Body of pancreas (tissue), 4 donors: ENCODE measurements around the gene SPDYC. TPM values are rescaled to one million over a fixed set of nuclear protein-coding genes. Genes with fewer than 3 reads are reported as not detected.
A peak's percentile ranks its signal among the peaks of the same experiment; 100 is the strongest.

ENCODE experiments used
- ATAC-seq: fragments of 150-250 bp; one replicate; pipeline ENCODE4 v1.9.1; 2016
- DNase-seq, 4 donors: peaks; one replicate each; pipeline ENCODE4 v3.0.0-alpha.2; 2019
- H3K27ac ChIP-seq, 4 donors: fragments of 200-600 bp; sonication (generic); 1 replicate in 3 of 4; 2 replicates in 1 of 4; pipeline versions ENCODE4 v1.5.1 to v1.6.1; 2016 to 2019; ENCODE audit warnings: mild to moderate bottlenecking in 1 of 4, mixed read lengths in 1 of 4, moderate library complexity in 1 of 4
- H3K27me3 ChIP-seq, 2 donors: fragments of 200-600 bp; sonication (generic); one replicate each; pipeline ENCODE4 v1.6.0; 2016; ENCODE audit warnings: mild to moderate bottlenecking in 1 of 2
- H3K36me3 ChIP-seq, 2 donors: fragments of 200-600 bp; sonication (generic); replicated peaks in 1 of 2; 2 replicates each; pipeline ENCODE4 v1.5.1; 2016; ENCODE audit warnings: low read depth in 2 of 2; ENCODE audit not compliant: insufficient read depth in 1 of 2
- H3K4me1 ChIP-seq: fragments of 200-600 bp; sonication (generic); one replicate; pipeline ENCODE4 v1.6.0; 2016
- H3K4me3 ChIP-seq, 2 donors: fragments of 200-600 bp; sonication (generic); 1 replicate in 1 of 2; 2 replicates in 1 of 2; pipeline ENCODE4 v1.5.1; 2016 to 2019
- H3K9me3 ChIP-seq, 3 donors: fragments of 200-600 bp; sonication (generic); 1 replicate in 2 of 3; 2 replicates in 1 of 3; pipeline ENCODE4 v1.5.1; 2016
- CTCF ChIP-seq, 7 experiments: fragments of 450-650 bp in 4 of 7; fragments of 200-600 bp in 3 of 7; sonication (generic) in 3 of 7; IDR thresholded peaks; one replicate each; pipeline ENCODE4 v1.5.1; 2016 to 2019; ENCODE audit warnings: antibody characterized with exemption in 7 of 7
- POLR2A ChIP-seq, 3 donors: fragments of 450-650 bp; IDR thresholded peaks; one replicate each; pipeline ENCODE4 v1.6.1; 2016; ENCODE audit warnings: antibody characterized with exemption in 3 of 3, mild to moderate bottlenecking in 2 of 3
- WGBS, 2 donors: methylation state at CpG; one replicate each; pipeline ENCODE4 v1.1.5; 2017; 5-methylcytosine and 5-hydroxymethylcytosine counted together
- intact Hi-C: fragments of 100-400 bp; cut with DNase I; formaldehyde crosslinking; loops from one replicate; pipeline ENCODE4 v1.15.1; 2023
- total RNA-seq, 2 donors: library from RNA; depleted of rRNA; stranded (reverse); fragments of >200 nt; gene quantifications; one replicate each; pipeline ENCODE4 v1.1.0, GENCODE V29; 2016

SPDYC gene
- total RNA-seq, 2 donors from 2014 or later: not detected

DNA sequence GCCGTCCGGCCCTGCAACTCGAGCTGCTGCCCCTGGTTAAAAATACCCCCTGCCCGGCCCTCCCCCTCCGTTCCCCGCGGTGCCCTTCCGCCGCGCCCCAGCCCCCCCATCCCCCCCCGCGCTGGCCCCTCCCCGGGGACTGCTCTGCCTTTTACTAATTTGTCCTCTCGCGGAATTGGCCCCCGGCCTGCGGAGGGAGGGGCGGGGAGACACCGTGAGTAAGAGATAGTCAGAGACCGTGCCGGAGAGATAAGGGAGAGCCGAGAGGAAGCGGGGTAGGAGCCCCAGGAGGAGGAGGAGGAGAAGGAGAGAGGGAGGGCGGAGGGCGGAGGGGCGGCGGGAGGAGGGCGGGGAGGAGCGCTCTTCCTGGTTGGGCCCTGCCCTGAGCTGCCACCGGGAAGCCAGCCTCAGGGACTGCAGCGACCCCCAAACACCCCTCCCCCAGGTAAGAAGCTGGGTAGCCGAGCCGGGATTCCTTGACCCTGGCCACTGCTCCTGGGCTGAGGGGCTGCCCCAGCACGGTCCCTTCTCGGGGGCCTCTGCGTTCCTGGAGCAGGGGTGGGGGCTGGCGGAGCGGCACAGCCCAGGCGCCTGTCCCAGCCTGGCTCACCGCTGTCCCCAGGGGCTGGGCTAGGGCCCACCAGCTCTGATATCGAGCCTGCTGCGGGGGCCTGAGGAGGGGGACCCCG is 11.7 kb downstream of the SPDYC start, which contains the start of gene CAPN1:
CAPN1 (plus strand) TSS at position 360 of the 689 bp plus-strand sequence. CDS start 774 bp downstream, outside the sequence.
- intact Hi-C loops: no loop called here
- Histone ChIP-seq H3K36me3 (peaks cover 0 to 8% of the 10 kb centered on the region in 2 donors), H3K27ac (peak within 1 kb of the TSS; percentile 88 to 98 (median 96)), H3K27me3 (no peaks in the 10 kb centered on the region), H3K4me3 (peak within 1 kb of the TSS; percentile 57 to 65), H3K9me3 (no peaks in the 10 kb centered on the region), H3K4me1 (peaks cover 46% of the 10 kb centered on the region)
- ATAC-seq: peak; percentile 78
- DNase-seq: peak; percentile 85 to 92 (median 90)
- 0% methylated on average over 8 to 38 of the region's 43 CpGs for WGBS, 2 donors
- TF ChIP-seq POLR2A (IDR thresholded peaks at IDR 0.05): peak in 1 of 3 donors; percentile 5
- no peak for TF ChIP-seq CTCF (IDR thresholded peaks at IDR 0.05)

GRCh38 chr11:65182258-65183170 is 12.5 kb downstream of the SPDYC start:
- Histone ChIP-seq H3K27ac (peak overlapping the region; percentile 88 to 98 (median 96)), H3K9me3 (no peaks in the 10 kb centered on the region), H3K36me3 (peaks cover 0 to 12% of the 10 kb centered on the region in 2 donors), H3K27me3 (no peaks in the 10 kb centered on the region), H3K4me3 (peak overlapping the region; percentile 57 to 65), H3K4me1 (peaks cover 46% of the 10 kb centered on the region)
- WGBS, 2 donors: 24 to 25% methylated on average over 14 to 23 of the region's 23 CpGs
- DNase-seq: peak; percentile 46 to 68 (median 68)
- intact Hi-C loops: no loop called here
- peak; percentile 22 for ATAC-seq
- peak in 2 of 3 donors; percentile 47 to 49 for TF ChIP-seq POLR2A (IDR thresholded peaks at IDR 0.05)
- no peak for TF ChIP-seq CTCF (IDR thresholded peaks at IDR 0.05)

- TF ChIP-seq POLR2A (IDR thresholded peaks at IDR 0.05) (peak; percentile 14 to 65 (median 64)), CTCF (IDR thresholded peaks at IDR 0.05) (no peak)
- 67 to 69% methylated on average over 8 to 19 of the region's 19 CpGs for WGBS, 2 donors
- H3K4me3 ChIP-seq: no peak overlapping the region
- intact Hi-C loops: no loop called here
- ATAC-seq: peak; percentile 43
- no peaks in the 10 kb centered on the region for H3K9me3 ChIP-seq
- H3K36me3 ChIP-seq: peaks cover 0 to 19% of the 10 kb centered on the region in 2 donors
- no peaks in the 10 kb centered on the region for H3K27me3 ChIP-seq
- DNase-seq: peak; percentile 55 to 84 (median 72)
- H3K4me1 ChIP-seq: peaks cover 46% of the 10 kb centered on the region
- H3K27ac ChIP-seq: peak overlapping the region; percentile 88 to 98 (median 96)
Measured at GRCh38 chr11:65183201-65183891, 13.3 kb downstream of the SPDYC start.

DNA sequence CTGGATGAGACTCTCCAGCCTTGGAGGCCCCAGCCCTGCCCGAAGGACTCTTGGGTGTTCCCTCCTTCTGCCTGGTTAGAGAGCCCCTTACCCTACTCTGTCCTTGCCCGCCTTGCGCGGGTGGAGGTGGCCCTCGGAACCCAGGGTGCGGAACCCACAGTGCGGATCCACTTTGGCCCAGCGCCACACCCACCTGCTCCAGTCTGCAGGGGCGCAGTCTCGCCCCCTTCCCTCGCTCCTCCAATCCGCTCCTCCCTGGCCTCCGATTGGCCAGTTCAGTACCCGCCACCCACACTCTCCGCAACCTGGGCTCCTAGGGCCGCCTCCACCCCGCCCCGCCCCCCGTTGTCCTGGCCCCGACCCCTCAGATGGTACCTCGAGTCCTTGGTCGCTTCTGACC is 14.1 kb downstream of the SPDYC start:
- DNase-seq: no peak
- no peak overlapping the region for H3K4me3 ChIP-seq
- intact Hi-C loops: no loop called here
- H3K27me3 ChIP-seq: no peaks in the 10 kb centered on the region
- peaks cover 0 to 27% of the 10 kb centered on the region in 2 donors for H3K36me3 ChIP-seq
- TF ChIP-seq CTCF (IDR thresholded peaks at IDR 0.05): no peak
- TF ChIP-seq POLR2A (IDR thresholded peaks at IDR 0.05): no peak
- no peaks in the 10 kb centered on the region for H3K9me3 ChIP-seq
- peak overlapping the region; percentile 68 to 98 (median 96) for H3K27ac ChIP-seq
- 77 to 86% methylated on average over 19 to 22 of the region's 22 CpGs for WGBS, 2 donors
- peaks cover 46% of the 10 kb centered on the region for H3K4me1 ChIP-seq
- no peak for ATAC-seq
